GM21786 (cell line): ENCODE results near the gene GGPS1.
"Not testable (repeated sequence)": the region's sequence is repeated elsewhere in the genome, so short reads cannot be mapped to it uniquely, and the experiment has no call there.

ENCODE experiments used
- ATAC-seq: cut with Tn5 transposase; IDR thresholded peaks from one replicate; pipeline ENCODE4 v1.9.1; 2021; ENCODE audit not compliant: unreplicated experiment

GGPS1 gene

DNA sequence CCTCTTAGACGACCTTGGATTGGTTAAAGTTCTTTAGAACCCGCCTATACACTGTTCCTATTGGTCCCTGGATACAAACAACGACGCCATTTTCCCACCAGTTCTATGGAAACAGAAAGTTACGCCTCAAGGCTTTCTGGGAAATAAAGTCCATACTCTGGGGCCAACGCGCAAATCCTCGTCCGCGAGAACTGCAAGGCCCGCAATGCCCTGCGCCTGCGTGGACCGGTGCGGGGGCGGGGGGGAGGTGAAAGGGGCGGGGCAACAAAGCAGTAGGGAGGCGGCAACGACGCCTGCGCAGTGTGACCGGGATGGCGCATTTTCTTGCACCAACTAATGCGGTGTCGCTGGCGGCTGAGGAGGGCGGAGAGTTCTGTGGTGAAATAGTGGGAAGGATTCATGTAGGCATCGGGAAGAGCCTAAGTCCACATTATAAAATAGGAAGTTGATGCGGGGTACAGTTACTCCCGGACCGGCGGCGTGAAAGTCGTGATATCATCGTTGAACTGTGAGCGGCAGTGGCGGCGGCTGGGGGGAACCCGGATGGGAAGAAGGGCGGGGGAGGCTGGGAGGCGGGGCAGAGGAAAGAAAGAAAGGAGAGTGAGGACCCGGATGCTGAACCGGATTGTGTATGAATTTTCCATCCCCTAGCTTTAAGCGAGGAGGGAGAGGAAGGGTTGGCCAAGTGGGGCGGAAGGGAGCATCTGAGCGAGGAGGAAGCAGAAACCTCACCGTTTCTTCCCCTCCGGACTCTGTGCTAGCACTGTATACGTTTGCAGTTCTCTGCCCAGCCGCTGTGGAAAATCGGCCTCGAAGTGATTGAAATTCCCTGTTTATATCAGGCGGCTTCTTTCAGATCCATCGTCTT lies at the start of gene GGPS1:
Gene GGPS1, plus strand, starts transcription at position 300 of the 868 bp plus-strand sequence. CDS start 6,695 bp downstream, outside the sequence.
- ATAC-seq: peak; percentile 72

- no peak for ATAC-seq
These were observed 49.5 kb upstream of the GGPS1 start for GRCh38 chr1:235278915-235279292.

DNA sequence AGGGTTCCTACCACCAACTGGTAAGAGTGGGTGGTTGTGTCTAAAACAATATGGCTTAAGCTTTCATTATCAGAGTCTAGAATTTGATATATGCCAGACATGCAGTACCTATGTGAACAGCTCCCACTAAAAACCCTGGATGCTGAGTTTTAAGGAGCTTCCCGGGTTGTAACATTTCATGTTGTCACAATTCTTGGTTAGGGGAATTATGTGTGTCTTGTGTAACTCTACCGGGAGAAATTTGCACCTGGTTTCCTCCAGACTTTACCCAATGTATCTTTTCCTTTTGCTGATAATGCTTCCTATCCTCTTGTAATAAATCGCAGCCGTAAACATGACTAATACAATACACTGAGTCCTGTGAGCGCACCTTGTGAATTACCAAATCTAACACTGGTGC lies 48.7 kb upstream of the GGPS1 start:
- no peak for ATAC-seq

DNA sequence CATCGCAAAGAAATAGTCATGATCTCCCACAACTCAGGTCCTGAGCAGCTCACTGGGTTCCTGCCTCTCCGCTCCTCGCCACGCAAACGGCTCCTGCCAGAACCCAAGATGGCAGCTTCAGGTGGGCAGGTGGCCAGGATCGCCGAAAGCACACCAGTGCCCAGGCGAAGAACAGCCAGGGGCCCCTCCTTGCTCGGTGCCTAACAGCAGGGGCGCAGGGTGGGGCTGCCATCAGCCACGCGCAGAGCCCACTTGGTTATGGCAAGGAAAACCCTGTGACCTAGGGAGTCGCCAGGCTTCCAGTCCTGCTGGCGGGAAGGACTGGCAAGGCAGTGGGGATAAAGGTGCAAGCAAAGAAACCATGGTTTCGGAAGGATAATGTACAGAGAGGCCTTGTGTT lies 47.9 kb upstream of the GGPS1 start:
- no peak for ATAC-seq

DNA sequence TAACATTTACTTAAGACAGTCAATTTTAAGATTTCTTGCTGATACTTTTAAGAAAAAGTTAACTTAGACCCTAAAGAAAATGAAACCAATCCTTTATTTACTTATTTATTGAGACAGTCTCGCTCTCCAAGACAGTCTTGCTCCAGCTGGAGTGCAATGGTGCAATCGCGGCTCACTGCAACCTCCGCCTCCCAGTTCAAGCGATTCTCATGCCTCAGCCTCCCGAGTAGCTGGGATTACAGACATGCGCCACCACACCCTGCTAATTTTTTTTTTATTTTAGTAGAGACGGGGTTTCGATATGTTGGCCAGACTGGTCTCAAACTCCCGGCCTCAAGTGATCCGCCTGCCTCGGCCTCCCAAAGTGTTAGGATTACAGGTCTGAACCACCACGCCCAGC lies 44.7 kb upstream of the GGPS1 start:
- ATAC-seq: not testable (repeated sequence)

DNA sequence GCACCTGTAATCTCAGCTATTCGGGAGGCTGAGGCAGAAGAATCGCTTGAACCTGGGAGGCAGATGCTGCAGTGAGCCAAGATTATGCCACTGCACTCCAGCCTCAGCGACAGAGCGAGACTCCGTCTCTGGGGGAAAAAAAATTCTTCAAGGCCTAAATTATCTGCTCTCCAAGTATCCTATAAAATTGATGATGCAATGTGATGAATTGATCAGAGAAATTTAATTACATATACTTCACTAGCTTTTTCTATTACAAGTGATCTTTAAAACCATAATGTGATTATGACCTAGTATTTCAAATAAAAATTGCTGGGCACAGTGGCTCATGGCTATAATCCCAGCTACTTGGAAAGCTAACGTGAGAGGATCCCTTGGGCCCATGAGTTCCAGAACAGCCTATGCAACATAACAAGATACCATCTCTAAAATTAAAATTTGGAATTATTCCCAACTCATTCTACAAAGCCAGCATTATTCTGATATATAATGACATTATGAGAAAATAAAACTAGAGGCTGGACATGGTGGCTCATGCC lies 44.1 kb upstream of the GGPS1 start:
- no peak for ATAC-seq

- ATAC-seq: no peak
These were observed 41.7 kb upstream of the GGPS1 start for GRCh38 chr1:235286667-235287066.

DNA sequence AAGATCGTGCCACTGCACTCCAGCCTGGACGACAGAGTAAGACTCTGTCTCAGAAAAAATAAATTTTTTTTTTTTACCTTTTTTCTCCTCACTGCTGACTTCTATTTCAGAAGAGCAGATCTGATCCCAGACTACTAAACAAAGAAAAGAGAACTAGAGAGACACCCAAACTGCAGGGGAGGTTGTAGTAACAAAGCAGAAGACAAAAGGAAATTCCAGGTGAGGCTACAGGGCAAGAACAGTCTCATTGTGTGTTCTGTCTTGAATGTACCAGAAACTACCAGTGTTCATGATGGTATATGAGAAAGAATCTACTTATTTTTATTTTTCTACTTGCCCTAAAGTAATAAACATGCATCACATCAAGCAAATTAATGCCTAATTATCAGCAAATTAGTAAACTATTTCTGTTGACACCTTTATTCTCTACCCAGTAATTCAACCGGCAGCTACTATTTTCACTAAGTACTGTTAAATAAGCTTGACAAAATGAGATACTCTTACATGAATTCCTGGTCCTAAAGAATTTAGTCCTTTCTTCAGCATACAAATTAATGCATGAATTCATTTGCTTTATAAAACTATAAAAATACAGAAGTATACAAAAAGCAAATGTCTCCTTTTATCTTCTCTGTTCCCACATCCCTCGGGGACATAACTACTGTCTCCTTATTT lies 41.0 kb upstream of the GGPS1 start:
- ATAC-seq: no peak

GRCh38 chr1:235289859-235290739 lies 38.3 kb upstream of the GGPS1 start:
- no peak for ATAC-seq

DNA sequence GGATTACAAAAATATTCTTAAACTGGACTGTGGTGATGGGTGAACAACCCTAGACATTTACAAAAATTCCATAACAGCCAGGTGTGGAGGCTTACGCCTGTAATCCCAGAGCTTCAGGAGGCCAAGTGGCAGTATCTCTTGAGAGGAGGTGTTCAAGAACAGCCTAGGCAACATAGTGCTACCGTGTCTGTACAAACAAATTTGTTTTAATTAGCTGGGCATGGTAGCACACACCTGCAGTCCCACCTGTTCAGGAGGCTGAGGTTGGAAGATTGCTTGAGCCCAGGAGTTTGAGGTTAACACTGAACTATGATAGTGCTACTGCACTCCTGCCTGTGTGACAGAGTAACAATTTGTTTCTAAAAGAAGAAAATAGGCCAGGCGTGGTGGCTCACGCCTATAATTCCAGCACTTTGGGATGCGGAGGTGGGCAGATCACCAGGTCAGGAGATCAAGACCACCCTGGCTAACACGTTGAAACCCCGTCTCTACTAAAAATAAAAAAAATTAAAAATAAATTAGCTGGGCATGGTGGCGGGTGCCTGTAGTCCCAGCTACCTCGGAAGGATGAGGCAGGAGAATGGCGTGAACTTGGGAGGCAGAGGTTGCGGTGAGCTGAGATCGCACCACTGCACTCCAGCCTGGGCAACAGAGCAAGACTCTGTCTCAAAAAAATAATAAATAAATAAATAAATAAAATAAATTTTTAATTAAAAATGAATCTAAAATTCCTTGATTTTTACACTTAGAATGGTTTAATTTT lies 37.4 kb upstream of the GGPS1 start:
- no peak for ATAC-seq

DNA sequence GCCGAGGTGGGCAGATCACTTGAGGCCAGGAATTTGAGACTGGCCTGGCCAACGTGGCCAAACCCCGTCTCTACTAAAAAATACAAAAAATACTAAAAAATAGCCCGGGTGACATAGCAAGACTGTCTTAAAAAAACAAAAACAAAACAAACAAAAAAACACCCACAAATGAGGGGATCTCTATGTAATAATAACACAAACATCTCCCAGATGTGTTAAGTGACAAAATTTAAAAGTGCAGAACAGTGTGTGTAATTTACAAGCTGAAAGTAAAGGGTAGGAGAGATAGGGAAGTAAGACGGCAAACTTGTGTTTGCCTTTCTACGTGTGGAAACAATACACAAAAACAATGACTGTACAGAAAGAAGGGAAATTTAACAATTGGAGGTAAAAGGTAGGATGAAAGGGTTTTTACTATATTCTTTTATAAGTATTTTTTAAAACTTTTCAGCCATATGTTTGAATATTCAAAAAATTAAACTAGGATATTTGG lies 36.7 kb upstream of the GGPS1 start:
- no peak for ATAC-seq

GRCh38 chr1:235292790-235293189 lies 35.6 kb upstream of the GGPS1 start:
- ATAC-seq: no peak

- no peak for ATAC-seq
These were observed 34.9 kb upstream of the GGPS1 start for GRCh38 chr1:235293322-235293942.

DNA sequence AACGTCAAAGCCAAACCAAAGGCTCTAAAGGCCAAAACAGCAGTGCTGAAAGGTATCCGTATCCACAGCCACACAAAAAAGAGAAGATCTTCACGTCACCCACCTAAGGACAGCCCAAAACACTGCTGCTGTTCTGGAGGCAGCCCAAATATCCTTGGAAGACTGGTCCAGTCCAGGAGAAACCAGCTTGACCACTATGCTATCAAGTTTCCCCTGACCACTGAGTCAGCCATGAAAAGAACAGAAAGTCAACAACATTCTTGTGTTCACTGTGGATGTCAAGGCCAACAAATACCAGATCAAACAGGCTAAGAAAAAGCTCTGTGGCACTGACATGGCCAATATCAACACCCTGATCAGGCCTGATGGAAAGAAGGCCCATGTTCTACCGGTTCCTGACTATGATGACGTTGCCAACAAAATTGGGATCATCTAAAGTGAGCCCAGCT lies 32.4 kb upstream of the GGPS1 start:
- no peak for ATAC-seq

GRCh38 chr1:235296729-235297128 lies 31.6 kb upstream of the GGPS1 start:
- ATAC-seq: no peak

DNA sequence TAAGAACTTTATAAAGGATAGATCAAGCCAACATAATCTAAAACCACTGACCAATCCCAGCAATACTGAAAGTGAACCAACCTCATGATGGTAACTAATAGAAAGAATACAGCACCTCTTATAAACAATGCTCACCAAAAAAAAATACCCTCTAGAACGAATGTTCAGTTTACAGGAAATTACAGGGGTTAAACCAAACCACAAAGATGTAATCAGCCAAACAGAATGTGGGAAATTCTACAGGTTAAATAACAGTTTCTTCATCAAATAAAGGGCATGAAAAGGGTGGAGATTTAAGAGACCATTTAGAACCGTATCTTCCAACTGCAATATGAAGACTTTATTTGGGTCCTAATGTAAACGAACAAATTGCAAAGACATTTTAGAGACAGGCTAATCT lies 30.8 kb upstream of the GGPS1 start:
- peak; percentile 54 for ATAC-seq

DNA sequence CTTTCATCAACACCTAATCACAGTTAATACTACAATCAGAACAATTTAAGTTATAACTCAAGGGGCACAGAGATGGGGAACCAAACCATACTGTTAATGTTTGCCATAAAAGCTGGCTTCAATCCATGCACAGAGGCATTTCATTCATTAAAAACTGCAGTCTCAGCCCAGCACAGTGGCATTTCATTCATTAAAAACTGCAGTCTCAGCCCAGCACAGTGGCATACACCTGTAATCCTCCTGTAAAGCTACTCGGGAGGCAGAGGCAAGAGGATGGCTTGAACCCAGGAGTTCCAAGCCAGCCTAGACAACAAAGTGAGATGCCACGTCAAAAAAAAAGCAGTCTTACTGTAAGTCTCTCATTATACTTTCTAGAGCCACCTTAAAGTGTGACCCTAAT lies 29.6 kb upstream of the GGPS1 start:
- ATAC-seq: no peak

DNA sequence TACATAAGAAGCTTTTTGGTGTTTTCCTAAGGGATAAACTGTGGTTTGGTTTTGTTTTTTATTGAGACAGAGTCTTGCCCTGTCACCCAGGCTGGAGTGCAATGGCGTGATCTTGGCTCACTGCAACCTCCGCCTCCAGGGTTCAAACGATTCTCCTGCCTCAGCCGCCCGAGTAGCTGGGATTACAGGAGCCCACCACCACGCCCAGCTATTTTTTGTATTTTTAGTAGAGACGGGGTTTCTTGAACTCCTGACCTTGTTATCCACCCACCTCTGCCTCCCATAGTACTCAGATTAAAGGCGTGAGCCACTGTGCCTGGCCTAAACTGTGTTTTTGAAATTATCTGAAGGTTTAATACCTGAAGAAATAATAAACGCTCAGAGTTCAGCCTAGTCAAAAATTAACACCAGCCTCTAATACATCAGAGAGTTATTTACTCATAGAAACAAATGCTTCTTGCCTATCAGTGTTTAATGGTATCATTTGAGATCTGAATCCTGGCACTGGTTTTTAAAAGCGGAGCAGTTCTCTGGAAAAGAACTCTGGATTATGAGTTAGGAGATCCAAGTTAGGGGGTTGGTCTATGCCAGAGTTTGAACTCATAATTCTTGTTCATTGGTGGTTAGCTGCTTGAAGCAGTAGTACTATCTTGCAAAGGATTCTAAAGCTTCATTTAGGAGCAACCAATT lies 29.1 kb upstream of the GGPS1 start:
- ATAC-seq: no peak

- no peak for ATAC-seq
These were observed 26.2 kb upstream of the GGPS1 start for GRCh38 chr1:235302143-235302542.
